ENCODE results near the gene ELP4. TPM values are rescaled to one million over a fixed set of nuclear protein-coding genes. Genes with fewer than 3 reads are reported as not detected.

Gene ELP4
- polyA plus RNA-seq, 2 of the 4 experiments (the other 2 are of a cell fraction) = 16.9 to 26.0 TPM

- DNase-seq (ENCODE audit: low read depth in 1 of 2, low spot score in 1 of 2) (no peak), FAIRE-seq (no peak), ATAC-seq (no peak)
- Histone ChIP-seq H3K4me1 (no peaks in the 10 kb centered on the region), H3K27ac (no peak overlapping the region), H3K4me3 (no peak overlapping the region), H3K4me2 (no peak overlapping the region), H3K9me3 (peaks cover 20% of the 10 kb centered on the region)
- TF ChIP-seq USF2 (IDR thresholded peaks at IDR 0.05) (no peak), FOSL2 (IDR thresholded peaks at IDR 0.05) (no peak), FOSL2 (CRISPR knock-in tag; IDR thresholded peaks at IDR 0.05) (no peak), CHD4 (IDR thresholded peaks at IDR 0.05; ENCODE audit: borderline replicate concordance) (no peak), ELK1 (IDR thresholded peaks at IDR 0.05; ENCODE audit: low read depth, low read length) (no peak), NPAS2 (CRISPR knock-in tag; IDR thresholded peaks at IDR 0.05; ENCODE audit: borderline replicate concordance) (no peak), ESRRA (IDR thresholded peaks at IDR 0.05; ENCODE audit: borderline replicate concordance, low read length) (no peak), HEYL (CRISPR knock-in tag; IDR thresholded peaks at IDR 0.05) (no peak), HOXB13 (CRISPR knock-in tag; IDR thresholded peaks at IDR 0.05; ENCODE audit: low read depth) (no peak), REST (IDR thresholded peaks at IDR 0.05) (no peak), CEBPB (IDR thresholded peaks at IDR 0.05) (no peak), PHF8 (IDR thresholded peaks at IDR 0.05; ENCODE audit: borderline replicate concordance, low read depth) (no peak), EHF (CRISPR knock-in tag; IDR thresholded peaks at IDR 0.05) (no peak), CBX8 (IDR thresholded peaks at IDR 0.05) (no peak), RFX5 (IDR thresholded peaks at IDR 0.05) (no peak), CHD2 (IDR thresholded peaks at IDR 0.05; ENCODE audit: low read length, partially characterized antibody) (no peak), KDM1A (IDR thresholded peaks at IDR 0.05; ENCODE audit: low read depth) (no peak), GATA3 (IDR thresholded peaks at IDR 0.05; ENCODE audit: borderline replicate concordance) (no peak), TFCP2L1 (CRISPR knock-in tag; IDR thresholded peaks at IDR 0.05) (no peak), ZFP36 (IDR thresholded peaks at IDR 0.05; ENCODE audit: borderline replicate concordance, partially characterized antibody) (no peak), ATOH8 (CRISPR knock-in tag; IDR thresholded peaks at IDR 0.05; ENCODE audit: low read depth) (no peak)
- ChIA-PET POLR2A (no interaction called here), CTCF (no interaction called here)
Measured at GRCh38 chr11:31542862-31543261, 33.3 kb downstream of the ELP4 start.

GRCh38 chr11:31555938-31556337 is 46.4 kb downstream of the ELP4 start:
- Histone ChIP-seq H3K4me3 (no peak overlapping the region), H3K4me2 (no peak overlapping the region), H3K27ac (no peak overlapping the region), H3K9me3 (no peaks in the 10 kb centered on the region), H3K4me1 (0 out of 3 replicates have a peak, but pooled peaks cover 3% of the 10 kb centered on the region)
- CTCF ChIA-PET = no interaction called here
- TF ChIP-seq ZC3H11A (IDR thresholded peaks at IDR 0.05) (no peak), PBX3 (IDR thresholded peaks at IDR 0.05) (no peak), HDAC2 (IDR thresholded peaks at IDR 0.05) (no peak), MAFK (IDR thresholded peaks at IDR 0.05; ENCODE audit: partially characterized antibody) (no peak), HOXA7 (CRISPR knock-in tag; IDR thresholded peaks at IDR 0.05) (no peak), TFCP2L1 (CRISPR knock-in tag; IDR thresholded peaks at IDR 0.05) (no peak), TP53 (CRISPR knock-in tag; IDR thresholded peaks at IDR 0.05) (no peak), NFE2L2 (conservative IDR thresholded peaks at IDR 0.05; ENCODE audit: low read length) (no peak), CHD2 (IDR thresholded peaks at IDR 0.05; ENCODE audit: low read length, partially characterized antibody) (no peak), MYC (IDR thresholded peaks at IDR 0.05; ENCODE audit: borderline replicate concordance, low read length) (no peak), CEBPB (IDR thresholded peaks at IDR 0.05) (no peak), RAD21 (conservative IDR thresholded peaks at IDR 0.05 in 1 of 2, IDR thresholded peaks at IDR 0.05 in 1 of 2) (no peak)
- POLR2A ChIA-PET = no interaction called here
- 85% methylated on average over 1 of the region's 1 CpG for WGBS (ENCODE audit: missing lambda C conversion rate)
- DNase-seq (ENCODE audit: low read depth in 1 of 2, low spot score in 1 of 2) = no peak
- FAIRE-seq = no peak
- no peak for ATAC-seq

Data from A549 (cell line).